Measurements from ENCODE around the gene PDK2.

Gene PDK2

DNA sequence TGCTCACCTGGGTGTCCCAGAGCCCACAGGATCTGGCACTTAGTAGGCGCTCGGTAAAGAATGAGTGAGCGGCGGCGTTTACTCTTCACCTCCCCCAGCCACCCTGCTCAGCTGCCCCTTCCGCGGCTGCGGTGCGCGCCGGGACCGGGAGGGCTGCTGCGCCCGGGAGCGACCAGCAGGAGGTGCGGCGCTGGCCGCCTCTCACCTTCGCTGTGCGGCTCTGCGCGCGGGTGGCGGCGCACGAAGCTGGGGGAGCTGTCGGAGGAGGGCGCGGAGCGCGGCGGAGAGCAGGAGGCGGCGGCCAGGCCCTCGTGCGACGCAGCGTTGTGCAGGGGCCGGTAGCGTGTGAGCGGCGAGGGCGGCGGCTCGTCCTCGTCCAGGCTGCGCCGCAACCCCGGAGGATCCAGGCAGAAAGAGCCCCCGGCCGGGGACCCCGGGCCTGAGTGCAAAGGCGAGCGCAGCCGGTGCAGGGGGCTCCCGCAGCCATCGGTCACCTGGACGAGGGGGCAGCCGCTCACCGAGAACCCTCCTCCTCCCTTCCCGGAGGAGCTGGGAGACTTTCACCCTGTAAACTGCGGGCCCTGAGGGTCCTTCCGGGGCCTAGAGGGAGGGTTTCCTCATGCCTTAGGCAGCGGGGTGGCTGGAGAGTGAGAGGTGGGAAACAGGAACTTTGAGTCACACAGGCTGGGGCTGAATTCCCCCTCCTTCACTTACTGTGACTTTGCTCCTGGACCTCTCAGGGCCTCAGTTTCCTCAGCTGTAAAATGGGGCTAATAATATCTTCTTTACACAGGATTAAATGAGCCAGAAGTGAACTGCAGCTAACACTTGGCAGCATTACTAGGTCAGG is 22.3 kb downstream of the PDK2 start:
- DNase-seq (ENCODE audit: low read depth), result no peak

DNA sequence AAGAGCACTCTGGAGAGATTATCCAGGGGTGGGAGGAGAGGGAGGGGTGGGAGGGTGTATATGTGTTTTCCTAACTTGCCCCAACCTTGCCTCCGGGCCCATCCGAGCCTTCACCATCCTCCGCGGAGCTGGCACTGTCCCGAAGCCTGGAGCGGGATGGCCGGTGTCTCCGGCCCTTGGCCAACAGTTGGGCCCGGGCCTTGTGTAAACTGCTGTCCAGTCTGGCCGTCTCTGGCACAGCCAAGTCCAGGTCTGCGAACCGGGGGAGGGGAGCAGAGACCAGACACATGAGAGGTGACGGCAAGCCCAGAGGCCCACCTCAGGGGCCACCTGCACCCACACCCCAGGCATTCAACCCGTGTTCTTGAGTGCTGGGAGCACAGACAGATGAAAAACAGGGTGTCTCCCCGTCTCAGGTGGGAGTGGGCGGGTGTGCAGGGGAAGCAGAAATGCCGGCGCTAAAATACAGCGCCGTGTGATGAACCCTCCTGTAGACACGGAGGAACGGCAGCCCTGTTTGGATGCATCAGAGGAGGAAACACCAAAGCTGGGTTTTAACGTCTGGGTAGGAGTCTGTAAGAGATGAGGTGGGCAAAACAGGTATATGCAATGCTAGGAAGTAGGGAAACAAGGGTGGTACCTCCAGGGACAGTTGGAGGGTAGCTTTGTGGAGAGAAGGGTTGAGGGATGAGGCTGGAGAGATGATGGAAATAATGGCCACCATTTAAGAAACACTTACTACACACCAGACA is 23.1 kb downstream of the PDK2 start:
- DNase-seq (ENCODE audit: low read depth), result no peak

DNA sequence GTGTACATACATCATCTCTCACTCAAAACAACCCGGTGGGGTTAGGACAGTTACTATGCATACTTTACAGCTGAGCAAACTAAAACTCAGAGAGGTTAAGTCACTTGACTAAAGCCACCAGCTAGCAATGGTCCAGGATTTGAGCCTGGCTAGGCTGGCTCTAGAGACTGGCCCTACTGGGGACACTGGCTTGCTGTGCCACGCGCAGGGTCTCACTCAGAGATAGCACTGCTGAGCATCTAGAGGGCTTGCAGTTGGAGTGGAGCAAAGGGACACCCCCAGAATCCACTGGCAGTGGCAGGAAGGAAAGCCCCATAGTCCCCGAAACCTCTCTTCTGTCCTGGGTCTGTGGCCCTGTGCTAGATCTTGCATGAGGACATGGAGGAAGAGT is 23.7 kb downstream of the PDK2 start:
- no peak for DNase-seq (ENCODE audit: low read depth)

DNA sequence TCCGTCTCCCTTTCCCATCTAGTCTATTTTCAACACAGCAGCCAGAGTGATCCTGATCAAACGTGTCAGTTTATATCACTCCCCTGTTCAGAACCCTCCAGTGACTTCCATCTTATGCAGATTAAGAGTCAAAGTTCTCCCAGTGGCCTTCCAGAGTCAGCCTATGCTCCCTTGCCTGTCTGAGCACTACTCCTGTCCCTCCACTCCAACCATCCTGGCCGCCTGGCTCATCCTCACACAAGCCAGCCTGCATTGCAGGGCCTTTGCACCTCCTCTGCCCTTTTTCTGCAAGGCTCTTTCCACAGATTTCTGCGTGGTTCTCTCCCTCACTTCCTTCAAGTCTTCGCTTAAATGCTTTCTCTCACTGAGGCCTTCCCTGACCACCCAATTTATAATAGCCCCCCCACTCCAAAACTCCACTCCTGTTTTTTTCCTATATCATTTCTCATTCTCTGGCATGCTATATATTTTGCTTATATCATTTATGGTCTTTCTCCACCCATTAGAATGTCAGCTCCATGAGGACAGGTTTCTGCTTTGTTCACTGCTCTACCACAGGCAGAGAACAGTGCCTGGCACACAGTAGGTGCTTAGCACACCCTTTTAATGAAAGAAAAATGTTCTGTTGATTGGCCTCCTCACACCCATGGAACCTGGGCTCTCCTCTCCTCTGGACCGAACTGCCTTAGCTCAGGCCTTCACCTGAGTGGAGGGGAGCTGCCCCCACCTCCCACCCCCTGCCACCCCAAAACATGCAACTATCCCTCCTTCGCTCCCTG is 25.5 kb downstream of the PDK2 start:
- no peak for DNase-seq (ENCODE audit: low read depth)

DNA sequence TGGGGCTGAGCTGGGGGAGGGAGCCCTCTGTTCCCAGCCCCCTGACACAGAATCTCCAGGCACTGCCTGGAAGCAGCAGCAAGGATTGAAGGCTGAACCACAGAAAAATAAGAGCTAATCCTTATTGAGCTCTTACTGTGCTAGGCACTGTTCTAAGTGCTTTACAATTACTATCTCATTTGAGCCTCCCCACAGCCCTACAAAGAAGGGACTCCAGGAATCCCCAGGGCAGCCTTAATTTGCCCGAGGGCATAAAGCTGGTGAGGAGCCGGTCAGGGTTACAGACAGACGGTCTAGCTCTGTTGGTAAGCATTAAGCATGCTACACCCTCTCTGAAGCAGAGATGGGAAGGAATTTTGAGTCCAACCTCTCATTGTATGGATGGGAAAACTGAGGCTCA is 27.8 kb downstream of the PDK2 start:
- no peak for DNase-seq (ENCODE audit: low read depth)

DNA sequence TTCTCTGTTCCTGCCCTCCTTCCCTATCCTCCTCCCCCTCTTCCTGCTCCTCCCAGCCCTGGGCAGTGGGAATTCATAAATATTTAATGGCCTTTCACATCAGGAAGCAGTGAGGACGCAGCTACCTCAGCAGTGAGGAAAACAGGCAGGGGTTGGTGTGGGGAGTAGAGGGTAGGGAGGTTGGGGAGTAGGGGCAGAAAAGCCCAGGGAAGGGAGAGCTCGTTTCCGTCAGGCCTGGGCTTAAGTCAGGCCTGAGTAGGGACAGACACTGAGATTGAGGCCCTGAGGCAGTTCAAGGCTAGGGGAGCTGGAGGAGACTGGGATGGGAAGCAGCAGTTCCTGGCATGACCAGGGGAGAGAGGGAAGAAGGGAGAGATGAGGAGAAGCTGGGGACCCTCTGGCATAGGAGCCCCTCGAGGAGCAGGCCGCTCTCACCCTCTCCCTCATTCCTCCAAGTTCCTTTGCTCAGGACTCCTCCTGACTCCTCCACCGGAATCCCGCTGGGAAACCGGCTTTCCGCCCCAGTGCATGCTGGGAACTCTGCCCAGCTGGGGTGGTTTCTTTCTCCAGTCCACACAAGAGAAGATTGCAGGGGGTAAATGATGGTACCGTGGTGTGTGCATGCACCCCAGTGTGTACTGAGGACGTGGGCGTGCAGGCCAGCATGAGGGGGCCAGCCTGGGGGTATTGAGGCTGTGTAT is 28.6 kb downstream of the PDK2 start:
- no peak for DNase-seq (ENCODE audit: low read depth)

DNA sequence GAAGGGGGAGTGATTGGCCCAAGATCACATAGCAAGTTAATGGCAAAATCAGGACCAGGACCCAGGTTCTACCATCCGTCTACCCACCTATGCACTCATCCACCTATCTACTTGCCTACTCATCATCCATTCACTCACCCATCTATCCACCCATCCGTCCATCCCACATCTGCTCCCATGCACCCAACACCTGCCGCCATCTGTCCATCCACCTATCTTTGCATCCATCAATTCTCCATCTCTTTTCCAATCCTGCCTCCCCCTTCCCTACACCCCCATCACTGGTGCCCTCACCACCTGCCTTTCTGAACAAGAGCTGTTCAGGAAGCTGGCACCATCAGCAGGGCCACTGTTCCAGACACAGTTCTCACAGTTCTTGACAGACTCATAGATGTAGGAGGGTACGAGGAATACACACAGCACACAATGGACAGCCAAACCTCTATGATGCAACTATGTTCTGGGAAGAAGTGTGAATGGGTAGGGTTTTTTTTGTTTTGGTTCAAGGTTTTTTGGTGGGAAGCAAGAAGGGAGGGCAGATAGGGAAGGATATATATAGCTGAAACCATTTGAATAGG is 30.4 kb downstream of the PDK2 start:
- DNase-seq (ENCODE audit: low read depth), result no peak

DNA sequence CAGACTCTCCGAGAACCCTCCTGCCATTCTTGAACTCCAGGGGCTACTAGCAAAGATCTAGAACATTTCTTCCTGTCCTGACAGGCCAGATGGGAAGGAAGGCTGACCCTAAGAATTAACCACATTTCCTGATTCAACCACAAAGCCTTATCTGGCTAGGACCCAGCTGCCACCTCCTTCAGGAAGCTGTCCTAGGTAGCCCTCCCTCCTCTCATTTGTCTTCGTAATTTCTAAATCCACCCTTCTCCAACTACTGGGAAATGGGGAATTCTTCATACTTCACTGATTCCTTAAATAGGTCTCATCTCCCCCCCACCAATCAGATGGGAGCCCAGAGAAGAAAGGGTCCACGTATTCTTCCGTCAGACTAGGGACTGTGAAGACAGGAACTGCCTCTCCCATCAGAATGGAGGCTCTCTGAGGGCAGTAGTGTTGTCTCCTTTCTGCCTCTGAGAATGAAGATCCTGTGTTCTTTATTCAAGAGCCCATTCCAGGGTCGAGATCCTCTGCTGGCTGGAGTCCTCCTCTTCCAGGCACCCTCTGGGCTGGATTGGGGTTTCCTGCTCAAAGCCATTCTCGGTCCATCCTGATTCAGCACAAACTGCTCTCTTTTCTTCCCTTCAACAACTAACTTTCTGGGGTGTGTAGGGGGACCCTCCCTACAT is 32.7 kb downstream of the PDK2 start:
- no peak for DNase-seq (ENCODE audit: low read depth)

DNA sequence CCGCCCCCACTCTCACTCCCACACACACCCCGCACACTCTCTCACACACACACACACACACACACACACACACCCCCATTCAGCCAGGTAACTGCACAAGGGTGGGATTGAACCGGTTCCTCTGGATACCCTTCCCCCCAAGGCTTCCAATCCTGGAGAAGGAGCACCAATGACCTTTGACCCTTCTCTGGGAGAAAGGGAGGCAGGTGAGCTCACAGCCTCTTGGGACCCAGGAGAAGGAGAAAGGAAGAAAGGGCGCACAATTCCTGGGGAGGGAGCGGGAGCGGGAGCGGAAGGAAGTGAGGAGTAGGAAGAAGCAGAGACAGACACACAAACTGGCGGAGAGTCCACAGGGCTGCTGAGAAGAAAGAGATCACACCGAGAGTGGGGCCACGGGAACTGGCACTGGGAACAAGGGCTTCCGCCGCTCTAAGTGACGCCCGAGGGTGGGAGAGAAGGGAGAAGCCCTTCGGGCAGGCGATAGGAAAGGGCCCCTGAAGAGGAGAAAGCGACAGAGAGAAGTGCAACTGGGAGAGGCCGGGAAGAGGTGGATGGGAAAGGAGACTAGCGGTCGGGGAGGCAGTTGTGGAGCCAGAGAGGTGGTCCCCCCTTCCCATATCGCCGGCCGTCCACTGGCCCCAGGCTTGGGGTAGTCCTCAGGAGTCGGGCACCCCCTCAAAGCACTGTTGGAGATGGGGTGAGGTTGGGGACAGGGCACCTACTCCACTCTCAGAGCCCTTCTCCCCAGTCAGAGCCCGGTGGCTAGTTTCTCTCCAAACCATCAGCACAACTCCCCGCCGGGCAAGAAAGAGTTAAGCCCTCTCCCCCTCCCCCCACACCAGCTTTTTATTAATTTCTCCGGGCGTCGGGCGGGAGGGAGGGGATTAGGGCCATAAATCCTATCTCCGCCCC is 33.5 kb downstream of the PDK2 start:
- no peak for DNase-seq (ENCODE audit: low read depth)

DNA sequence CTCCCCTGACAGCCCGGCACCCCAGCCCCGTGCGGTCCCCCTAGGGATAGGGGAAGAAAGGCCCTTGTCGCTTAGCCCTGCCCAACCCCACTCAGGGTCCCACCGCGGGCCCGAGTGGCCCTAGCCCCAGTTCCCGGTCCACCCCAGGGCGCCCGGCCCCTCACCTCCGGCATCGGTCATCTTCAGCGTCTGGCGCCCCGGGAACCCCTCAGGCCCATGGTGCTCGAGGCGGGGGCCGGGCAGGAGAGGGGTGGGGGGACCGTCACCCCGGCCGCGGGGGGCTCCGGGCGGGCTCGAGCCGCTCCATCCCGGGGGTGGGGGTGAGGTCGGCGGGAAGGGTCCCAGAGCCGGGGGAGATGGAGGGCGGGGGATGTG is 34.2 kb downstream of the PDK2 start:
- no peak for DNase-seq (ENCODE audit: low read depth)

DNA sequence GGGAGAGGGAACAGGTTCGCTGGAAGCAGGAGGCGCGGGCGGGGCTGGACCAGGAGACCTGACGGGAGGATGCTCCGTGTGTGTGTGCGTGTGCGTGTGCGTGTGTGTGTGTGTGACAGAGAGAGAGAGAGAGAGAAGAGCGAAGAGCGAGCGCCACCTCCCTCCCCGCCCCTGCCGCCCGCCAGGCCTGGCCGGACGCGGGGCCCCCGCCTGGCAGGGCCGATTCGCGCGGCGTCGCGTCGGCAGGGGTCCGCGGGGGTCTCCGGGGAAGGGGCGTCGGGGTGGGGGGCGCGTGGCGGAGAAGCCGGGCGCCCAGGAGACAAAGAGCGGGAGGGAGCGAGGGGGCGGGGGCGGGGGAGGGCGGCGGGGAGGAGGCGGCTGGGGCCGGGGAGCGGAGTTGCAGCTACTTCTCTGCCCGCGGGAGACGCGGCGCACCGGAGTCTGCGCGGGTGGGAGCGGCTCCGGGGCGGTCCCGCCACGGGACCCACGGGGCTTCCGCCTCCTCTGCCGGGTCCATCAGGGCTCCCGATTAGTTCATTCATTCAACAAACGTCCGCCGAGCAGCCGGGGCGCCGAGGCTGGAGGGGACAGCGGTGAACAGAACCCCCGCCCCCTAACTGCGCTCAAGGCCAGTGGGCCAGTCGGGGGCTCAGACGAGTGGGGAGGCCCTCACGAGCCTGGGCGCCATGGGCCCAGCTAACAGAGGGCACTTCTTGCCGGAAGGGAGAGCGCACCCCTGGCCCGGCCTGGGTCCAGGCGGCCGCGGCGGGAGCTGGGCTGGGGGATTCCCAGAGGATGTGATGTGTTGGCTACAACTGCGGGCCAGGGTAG is 34.8 kb downstream of the PDK2 start, which contains the start of gene SAMD14:
Gene SAMD14 (minus strand): TSS at position 433 of the 831 bp plus-strand sequence. CDS start 5,201 bp downstream, outside the sequence.
- DNase-seq (ENCODE audit: low read depth), result no peak

DNA sequence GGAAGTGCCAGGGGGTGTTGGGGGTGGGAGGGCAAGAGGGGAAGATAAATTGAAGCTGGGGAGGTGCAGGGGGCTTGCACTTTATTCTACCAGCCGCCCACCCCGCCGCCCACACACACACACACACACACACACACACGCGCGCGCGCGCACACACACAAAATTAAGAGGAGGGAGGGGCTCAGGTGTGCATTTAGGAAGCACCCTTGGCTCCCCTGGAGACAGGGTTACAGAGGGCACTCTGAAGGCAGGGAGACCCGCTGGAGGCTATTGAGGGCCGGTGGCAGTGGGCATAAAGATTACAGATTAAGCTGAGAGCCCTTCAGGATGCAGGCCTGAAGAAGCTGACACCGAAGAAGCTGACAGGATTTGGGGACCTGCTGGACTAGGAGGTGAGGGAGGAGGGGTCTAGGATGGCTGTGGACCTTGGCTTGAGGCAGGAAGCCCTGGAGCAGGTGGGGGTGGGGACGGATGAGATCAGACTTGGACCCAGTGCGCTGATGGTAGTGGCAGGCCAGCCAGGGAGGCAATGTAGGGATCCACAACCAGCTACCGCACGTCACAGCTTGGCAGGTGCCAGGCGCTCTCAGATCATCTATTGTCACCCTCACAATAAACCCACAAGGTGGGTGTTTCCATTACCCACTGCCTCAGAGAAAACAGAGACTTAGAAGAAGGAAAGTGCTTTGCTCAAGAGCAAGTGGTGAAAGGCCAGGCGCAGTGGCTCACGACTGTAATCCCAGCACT is 35.6 kb downstream of the PDK2 start:
- no peak for DNase-seq (ENCODE audit: low read depth)

DNA sequence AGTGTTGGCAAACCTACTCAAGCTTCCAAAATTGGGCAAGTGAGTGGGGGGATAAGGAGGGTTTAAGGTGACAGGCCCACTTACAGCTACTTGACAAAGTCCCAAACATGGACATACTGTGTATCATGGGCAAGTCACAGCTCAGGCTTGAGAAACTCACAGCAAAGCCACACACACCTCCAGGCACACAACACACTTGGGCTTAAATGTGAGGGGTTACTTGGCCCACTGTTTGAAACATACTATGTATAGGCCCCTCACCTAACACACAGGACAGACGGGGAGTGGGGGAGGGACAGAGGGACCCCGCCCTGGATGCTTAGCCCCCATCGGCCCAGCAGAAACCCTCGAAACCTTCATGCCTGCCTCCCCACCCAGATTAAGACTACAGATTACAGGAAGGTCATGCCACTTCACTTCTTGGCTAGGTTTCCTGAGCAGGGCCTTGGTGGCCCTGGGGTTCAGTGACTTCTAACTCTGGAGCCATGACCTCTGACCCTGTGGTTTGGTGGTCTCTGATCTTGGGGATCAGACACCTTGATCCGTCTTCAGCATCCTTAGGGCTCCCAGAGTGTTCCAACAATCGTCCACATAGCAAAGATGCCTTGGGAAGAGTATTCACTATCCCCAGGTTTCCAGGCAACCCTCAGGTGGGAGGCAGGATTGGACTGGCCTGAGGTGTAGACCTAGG is 37.1 kb downstream of the PDK2 start:
- no peak for DNase-seq (ENCODE audit: low read depth)

DNA sequence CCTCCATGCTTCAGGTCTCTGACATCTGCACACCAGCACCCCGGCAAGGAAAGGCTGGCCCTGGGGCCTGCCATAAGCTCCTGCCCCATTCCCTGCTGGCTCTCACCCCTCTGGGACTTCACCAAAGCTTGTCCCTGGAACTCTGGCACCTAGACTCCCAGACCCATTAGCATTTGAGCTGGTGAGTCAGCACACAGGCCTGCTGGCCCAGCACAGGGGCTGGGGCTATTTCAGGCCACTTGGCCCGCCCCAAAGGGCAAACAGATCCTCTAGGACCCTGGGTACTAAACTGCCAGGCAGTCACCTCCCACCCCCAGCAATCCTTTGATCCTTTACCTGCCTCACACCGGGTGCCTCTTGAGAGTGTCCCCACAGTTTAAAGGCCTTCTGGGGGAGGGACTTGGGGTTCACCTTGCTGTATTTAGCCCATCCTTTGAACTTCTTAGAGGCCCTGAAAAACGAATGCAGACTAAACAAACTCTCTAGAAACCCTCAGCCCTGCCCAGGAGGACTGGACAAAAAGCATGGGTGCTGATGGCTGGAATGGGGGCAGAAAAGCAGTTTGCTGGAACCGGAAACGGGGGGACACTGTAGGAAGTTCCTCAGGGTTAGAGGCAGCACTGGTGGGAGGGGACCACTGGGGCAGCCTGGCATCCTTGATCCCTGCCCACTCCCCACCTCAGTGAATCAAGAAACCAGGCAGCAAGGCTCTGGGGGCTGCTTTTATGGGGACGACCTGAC is 38.0 kb downstream of the PDK2 start:
- no peak for DNase-seq (ENCODE audit: low read depth)

DNA sequence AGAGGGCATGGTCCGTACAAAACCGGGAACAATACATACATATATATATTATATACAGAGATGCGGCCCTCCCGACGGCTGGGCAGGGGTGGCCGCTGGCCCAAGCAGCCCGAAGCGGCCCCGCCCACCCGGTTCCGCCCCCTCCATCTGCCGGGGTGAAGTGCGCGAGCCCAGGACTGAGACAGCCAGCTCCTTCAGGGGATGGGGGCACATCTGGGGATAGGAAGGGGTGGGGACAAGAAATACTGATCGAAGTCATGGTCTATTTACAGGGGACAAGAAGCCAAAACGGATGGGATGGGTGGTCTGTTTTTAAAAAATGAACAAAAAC is 38.6 kb downstream of the PDK2 start:
- DNase-seq (ENCODE audit: low read depth), result no peak

DNA sequence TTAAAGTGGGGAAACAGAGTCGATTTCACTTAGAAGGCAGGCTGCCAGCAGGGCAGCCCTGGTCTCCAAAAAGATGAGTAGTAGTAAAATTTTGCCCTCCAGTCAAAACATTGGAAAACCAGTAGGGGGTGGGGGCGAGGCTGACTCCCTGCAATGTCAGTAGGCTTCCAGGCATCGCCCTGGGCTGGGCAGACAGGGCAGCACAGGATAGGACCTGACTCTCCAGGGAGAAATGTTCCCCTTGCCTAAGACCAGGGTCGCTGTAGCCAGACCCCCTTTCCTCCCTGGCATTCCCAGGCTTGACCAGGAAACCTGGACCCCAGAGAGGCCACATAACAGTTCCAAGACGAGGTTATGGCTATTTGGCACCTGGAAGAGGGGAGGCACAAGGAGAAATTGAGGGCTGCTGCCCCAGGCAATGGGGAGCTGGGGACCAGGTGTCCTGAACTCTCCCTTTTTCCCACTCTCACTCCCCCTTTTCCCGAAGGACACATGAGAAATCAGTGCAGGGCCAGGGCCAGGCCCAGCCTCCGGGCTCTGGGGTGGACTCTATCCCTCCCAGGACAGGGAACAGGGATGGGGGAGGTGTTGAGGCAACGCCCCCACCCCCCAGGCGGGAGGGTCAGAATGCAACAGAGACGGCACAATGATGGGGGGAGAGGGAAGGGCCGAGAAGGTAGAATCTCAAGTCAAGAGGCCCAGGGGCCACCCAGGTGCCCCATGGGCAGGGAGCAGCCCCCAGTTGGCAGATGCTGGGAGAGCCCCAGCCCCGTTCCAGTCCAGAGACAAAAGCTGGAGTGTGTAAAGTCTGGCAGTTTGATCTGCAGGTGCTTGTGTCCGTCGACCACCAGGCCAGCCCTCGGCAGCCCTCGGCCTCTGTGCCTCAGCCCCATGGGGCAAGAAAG is 39.3 kb downstream of the PDK2 start:
- no peak for DNase-seq (ENCODE audit: low read depth)

Measured in stimulated activated CD8-positive, alpha-beta memory T cell treated with anti-CD3 and anti-CD28 coated beads, Interleukin-15, amount 100 ng/mL, for 1 hour (primary cell).